HG03108 (cell line): ENCODE data around the gene DECR2.
"Not testable (repeated sequence)": the region's sequence is repeated elsewhere in the genome, so short reads cannot be mapped to it uniquely, and the experiment has no call there.

Experiments used
- ATAC-seq: cut with Tn5 transposase; IDR thresholded peaks from one replicate; pipeline ENCODE4 v1.9.1; 2021; ENCODE audit warnings: moderate library complexity; ENCODE audit not compliant: unreplicated experiment

Gene DECR2

GRCh38 chr16:366476-366875, 35.2 kb upstream of the DECR2 start:
- ATAC-seq, result no peak

GRCh38 chr16:367333-367903, 34.3 kb upstream of the DECR2 start:
- no peak for ATAC-seq

- no peak for ATAC-seq
Measured at GRCh38 chr16:368388-369158, 33.1 kb upstream of the DECR2 start.

- no peak for ATAC-seq
Measured at GRCh38 chr16:369275-369865, 32.3 kb upstream of the DECR2 start.

- ATAC-seq, result no peak
Measured at GRCh38 chr16:369866-370436, 31.7 kb upstream of the DECR2 start.

GRCh38 chr16:370443-370842, 31.2 kb upstream of the DECR2 start, which contains the start of gene MRPL28:
TSS of gene MRPL28 (minus strand) at chr16:370538. CDS start at chr16:370218, 320 bp downstream.
- ATAC-seq, result peak; percentile 72

GRCh38 chr16:370979-371514, 30.6 kb upstream of the DECR2 start:
- no peak for ATAC-seq

- ATAC-seq, result no peak
Measured at GRCh38 chr16:371515-372301, 30.0 kb upstream of the DECR2 start.

- ATAC-seq, result no peak
Measured at GRCh38 chr16:372302-372983, 29.2 kb upstream of the DECR2 start.

GRCh38 chr16:373020-373598, 28.6 kb upstream of the DECR2 start:
- ATAC-seq, result no peak

GRCh38 chr16:373848-374615, 27.7 kb upstream of the DECR2 start:
- ATAC-seq, result no peak

- ATAC-seq, result no peak
Measured at GRCh38 chr16:374616-374926, 27.1 kb upstream of the DECR2 start.

GRCh38 chr16:375212-375611, 26.5 kb upstream of the DECR2 start:
- no peak for ATAC-seq

GRCh38 chr16:375927-376816, 25.5 kb upstream of the DECR2 start:
- no peak for ATAC-seq

GRCh38 chr16:376817-377418, 24.8 kb upstream of the DECR2 start:
- no peak for ATAC-seq

GRCh38 chr16:377419-377951, 24.2 kb upstream of the DECR2 start:
- ATAC-seq, result no peak

- not testable (repeated sequence) for ATAC-seq
Measured at GRCh38 chr16:378113-378820, 23.4 kb upstream of the DECR2 start.
